NCI-H2029 (cell line): Measurements from ENCODE around the gene CFAP74.
"Not testable (repeated sequence)": the region's sequence is repeated elsewhere in the genome, so short reads cannot be mapped to it uniquely, and the experiment has no call there.

Source experiments
- DNase-seq: peaks from one replicate; lab custom pipeline; 2025; lab: John Stamatoyannopoulos, UW

CFAP74 gene

DNA sequence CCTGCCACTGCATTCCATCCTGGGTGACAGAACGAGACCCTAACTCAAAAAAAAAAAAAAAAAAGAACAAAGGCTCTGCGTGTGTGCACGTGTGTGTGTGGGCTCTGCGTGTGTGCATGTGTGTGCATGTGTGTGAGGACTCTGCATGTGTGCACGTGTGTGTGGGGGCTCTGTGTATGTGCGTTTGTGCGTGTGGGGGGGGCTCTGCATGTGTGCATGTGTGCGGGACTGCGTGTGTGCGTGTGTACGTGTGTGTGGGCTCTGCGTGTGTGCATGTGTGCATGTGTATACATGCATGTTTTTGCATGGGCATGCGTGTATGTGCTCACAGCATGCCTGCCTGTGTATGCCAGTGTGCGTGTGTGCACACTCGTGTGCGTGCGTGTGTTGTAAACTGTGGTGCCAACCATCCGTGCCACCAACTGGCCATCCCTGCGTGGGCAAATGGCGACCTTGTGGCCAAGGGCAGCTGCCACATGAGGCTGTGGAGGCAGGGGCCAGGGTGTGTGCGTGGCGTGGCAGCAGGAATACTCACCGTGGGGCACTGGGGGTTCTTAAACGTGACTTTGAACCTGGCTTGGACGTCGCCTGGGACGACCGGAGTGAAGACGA, 57.7 kb downstream of the CFAP74 start:
- no peak for DNase-seq

- no peak for DNase-seq
These were observed 59.6 kb downstream of the CFAP74 start for GRCh38 chr1:1943834-1944570.

DNA sequence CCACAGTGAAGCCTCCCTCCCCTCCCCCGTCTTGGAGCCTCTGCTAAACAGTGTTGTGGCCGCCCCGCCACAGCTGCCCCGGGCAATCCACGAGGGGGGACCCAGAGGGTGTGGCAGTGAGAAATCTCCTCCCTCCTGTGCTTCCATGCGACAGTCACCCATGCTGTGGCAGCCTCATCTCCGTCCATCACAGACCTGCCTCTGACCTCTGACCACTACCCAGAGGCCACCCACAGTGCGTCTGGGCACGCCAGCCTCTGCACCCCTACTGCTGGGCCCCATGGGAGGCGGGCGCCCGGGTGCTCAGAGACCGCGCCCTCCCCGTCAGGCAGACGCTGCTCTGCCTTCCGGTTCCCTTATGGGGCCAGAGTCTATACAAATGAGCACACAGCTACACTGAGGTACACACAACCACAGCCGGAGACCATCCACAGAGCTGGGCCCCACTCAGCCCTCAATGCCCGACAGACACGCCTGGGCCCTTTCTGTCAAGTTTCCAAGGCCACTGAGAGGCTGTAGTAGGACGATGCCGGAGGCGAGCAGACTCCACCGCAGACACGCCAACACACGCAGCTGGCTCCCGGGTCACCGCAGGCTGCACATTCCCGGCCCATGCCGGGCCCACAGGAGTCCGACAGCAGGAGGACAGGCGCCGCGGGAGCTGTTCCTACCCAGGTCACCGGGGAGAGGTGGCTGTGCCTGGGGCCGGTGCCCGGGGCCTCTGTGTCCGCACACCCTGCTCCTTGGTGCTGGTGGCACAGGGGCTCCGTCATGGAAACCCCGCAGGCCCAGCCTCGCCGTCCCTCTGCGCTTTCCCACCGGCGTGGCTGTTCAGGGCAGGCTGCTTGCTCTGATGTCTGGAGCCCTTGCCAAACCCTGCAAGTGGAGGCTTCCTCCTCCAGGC, 60.6 kb downstream of the CFAP74 start:
- no peak for DNase-seq

DNA sequence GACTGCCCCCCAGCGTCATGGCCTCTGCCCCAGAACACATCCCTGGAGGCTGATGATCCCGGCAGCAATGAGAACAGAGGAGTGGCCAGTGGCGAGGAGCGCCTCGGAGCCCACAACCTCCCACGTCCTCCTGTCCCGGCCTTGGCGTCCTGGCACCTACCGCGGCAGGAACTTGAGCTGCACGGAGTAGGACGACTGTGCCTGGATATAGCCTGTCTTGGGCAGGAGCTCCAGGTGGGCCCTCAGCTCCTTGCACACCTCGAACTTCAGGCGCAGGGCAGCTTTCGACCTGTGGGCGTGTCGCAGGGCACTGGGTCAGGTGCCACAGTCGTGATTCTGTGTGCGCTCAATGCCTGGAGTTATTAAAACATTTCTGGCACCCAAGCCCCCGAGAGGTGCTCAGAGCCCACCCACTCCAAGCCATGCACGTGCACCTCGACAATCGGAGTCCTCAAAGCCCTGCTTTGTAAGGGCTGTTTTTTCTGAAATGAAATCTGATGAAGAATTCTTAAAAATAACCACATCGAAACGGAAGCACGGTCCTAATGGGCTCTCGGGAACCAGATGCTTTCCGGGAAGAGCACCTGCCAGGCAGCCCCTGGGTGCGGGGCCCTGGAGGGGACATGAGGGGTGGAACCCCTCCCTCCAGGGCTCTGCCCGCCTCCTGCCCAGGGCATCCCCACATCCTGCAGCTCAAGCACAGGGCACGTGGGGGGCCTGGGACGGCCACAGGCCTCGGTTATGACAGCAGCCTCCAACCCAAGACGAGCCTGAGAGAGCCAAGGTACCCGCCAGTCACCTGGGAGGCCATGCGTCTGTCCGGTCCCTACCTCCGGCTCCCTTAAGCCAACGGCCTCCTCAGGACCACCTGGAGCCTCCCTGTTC, 61.5 kb downstream of the CFAP74 start:
- DNase-seq = no peak

DNA sequence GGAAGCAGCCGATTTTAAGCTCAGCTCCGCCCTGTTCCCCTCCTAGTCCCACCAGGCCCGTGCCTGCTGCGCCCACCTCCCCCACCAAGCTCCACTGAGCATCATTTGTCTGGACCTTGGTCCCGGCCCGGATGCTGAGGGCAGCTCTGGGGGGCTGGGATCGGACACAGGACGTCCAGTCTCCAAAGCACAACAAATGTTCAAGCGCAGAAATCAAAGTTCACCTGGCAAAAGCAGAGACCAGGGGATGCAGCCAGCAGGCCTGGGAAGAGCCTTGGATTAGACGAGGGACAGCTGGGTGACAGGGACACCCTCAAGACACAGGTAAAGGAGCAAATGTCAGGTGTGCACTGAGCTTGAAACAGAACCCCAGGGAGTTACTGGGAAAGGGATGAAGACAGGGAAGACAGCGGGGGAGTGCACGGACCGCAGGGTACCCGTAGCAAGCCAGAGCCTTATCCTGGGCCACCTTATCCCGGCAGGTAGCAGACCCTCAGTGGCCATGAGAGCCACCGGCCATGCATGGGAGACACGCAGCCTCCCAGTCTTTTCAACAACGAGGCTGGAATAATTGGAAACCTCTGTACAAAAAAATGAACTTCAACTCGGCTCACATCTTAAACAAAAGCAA, 62.3 kb downstream of the CFAP74 start:
- DNase-seq = no peak

- DNase-seq = no peak
These were observed 63.5 kb downstream of the CFAP74 start for GRCh38 chr1:1940123-1940425.

- DNase-seq = no peak
These were observed 64.1 kb downstream of the CFAP74 start for GRCh38 chr1:1939296-1940122.

GRCh38 chr1:1938613-1939295, 64.8 kb downstream of the CFAP74 start:
- DNase-seq = no peak

GRCh38 chr1:1938276-1938573, 65.4 kb downstream of the CFAP74 start:
- no peak for DNase-seq

DNA sequence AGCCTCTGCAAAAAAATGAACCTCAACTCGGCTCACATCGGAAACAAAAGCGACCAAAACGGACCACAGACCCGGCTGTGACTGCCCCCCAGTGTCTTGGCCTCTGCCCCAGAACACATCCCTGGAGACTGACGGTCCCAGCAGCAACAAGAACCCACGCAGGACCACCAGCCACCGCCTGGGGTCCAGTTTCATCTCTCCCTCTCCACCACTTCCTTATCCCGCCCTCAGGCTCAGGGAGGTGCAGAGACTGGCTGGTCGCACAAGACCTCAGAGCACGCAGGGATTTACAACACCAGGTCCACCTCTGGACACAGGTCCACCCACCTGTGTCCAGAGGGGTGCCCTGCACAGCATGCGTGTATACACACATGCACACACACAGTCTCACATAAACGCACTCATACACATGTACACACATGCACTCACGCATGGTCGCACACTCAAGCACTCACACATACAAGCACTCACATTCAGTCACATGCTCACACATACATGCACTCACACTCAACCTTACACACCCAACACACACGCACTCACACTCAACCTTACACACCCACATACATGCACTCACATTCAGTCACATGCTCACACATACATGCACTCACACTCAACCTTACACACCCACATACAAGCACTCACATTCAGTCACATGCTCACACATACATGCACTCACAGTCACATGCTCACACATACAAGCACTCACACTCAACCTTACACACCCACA, 65.9 kb downstream of the CFAP74 start:
- DNase-seq = no peak

DNA sequence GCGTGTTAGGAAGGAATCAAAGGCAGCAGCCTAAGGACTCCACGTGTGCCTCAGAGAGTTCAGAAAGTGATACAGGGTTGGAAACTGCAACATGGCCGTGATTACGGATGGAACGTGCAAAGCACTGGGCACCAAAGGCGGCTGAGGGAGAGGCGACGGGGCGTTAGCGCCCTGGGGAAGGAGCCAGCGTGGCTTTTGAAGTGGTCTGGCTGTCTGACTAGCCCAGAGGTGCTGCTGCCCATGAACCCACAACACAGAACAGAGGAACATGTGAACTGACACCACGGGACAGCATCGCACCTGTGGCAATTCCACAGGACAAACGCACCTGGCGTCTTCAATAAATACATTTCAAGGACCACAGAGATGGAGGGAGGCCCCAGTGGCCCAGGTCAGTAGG, 66.5 kb downstream of the CFAP74 start:
- no peak for DNase-seq

DNA sequence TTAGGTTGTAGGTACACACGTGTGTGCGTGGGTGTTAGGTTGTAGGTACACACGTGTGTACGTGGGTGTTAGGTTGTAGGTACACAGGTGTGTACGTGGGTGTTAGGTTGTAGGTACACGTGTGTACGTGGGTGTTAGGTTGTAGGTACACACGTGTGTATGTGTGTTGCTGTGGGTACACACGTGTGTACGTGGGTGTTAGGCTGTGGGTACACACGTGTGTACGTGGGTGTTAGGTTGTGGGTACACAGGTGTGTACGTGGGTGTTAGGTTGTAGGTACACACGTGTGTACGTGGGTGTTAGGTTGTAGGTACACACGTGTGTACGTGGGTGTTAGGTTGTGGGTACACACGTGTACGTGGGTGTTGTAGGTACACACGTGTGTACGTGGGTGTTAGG, 68.7 kb downstream of the CFAP74 start:
- not testable (repeated sequence) for DNase-seq

GRCh38 chr1:1929639-1930545, 73.7 kb downstream of the CFAP74 start:
- no peak for DNase-seq

DNA sequence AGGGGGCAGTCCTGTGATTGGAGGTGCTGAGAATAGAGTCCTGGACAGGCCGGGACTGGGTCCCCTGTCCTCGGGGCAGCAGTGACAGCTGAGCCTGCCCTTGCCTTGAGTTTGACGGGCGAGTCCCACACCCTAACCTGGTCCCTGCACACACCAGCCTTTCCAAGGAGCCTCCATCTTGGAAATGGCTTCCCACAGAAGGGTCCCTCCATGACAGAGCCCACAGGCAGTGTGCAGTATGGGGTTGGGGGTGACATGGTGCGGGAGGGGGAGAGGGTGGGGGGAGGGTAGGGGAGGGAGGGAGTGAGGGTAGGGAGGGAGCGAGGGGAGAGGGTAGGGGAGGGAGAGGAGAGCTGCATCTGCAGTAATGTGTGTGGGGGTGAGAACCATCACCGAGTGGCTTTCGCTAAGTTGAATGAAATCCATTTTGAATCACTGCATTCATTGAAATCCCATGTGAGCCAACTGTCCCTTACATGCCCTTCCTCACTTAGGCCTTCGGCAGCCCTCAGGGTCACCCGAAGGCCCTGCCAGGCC, 74.4 kb downstream of the CFAP74 start:
- no peak for DNase-seq

GRCh38 chr1:1928231-1929101, 75.1 kb downstream of the CFAP74 start:
- DNase-seq = no peak

GRCh38 chr1:1927751-1928150, 75.8 kb downstream of the CFAP74 start:
- DNase-seq = no peak
